GM08714 (cell line): ENCODE results near the gene METTL27.
"Not testable (repeated sequence)": the region's sequence is repeated elsewhere in the genome, so short reads cannot be mapped to it uniquely, and the experiment has no call there.

Experiments used
- H3K4me3 ChIP-seq: fragments of 200-500 bp; sonication (Bioruptor generic); 2 replicates; pipeline ENCODE4 v1.5.1; 2014; ENCODE audit warnings: mild to moderate bottlenecking, low read length, inconsistent platforms
- ZNF274 ChIP-seq: IDR thresholded peaks from 2 replicates; pipeline ENCODE4 v1.6.1; 2012; ENCODE audit warnings: mild to moderate bottlenecking, low read depth, low read length

METTL27 gene, protein sequence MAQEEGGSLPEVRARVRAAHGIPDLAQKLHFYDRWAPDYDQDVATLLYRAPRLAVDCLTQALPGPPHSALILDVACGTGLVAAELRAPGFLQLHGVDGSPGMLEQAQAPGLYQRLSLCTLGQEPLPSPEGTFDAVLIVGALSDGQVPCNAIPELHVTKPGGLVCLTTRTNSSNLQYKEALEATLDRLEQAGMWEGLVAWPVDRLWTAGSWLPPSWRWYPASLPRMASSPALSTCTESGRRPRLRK

DNA sequence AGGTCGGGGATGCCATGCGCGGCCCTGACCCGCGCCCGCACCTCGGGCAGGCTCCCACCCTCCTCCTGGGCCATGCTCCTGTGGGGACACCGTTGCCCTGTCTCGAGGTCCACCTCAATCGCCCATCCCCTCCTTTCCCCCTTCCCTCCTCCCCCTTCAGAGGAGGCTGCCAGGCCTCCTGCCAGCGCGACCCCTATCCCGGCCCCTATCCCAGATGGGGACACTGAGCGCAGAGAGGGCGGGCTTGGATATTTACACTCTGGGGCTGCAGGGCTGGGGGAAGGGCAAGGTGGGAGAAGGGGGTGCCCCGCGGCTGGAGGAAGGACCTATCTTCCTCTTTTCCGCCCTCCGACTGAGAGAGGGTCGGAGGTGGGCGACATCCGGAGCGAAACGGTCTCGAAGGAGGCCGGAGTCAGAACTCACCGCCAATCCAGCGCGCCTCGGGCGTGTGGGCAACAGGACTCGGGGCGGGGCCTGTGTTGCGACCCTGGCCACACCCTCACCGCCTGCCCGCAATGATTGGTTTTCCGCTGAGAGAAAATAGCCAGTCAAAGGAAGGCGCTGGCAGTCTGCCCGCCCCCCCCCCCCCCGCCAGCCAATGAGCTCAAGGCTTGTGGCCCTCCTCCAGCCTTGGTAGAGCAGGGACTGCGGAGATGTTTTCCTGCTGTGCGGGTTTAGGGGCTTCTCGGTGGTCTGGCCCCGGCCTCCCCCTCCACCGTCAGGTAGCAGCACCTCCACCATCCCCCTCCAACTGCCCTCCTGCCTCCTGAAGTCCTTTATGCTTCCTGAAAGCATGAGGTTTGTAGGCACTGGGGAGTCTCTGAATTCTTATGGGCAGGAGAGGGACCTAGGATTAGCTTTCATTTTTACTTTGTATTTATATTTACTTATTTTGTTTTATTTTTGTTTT, at the start of gene METTL27:
METTL27 (minus strand) TSS at position 450 of the 910 bp plus-strand sequence; CDS start at position 74, 376 bp downstream.
- TF ChIP-seq ZNF274 = no peak

DNA sequence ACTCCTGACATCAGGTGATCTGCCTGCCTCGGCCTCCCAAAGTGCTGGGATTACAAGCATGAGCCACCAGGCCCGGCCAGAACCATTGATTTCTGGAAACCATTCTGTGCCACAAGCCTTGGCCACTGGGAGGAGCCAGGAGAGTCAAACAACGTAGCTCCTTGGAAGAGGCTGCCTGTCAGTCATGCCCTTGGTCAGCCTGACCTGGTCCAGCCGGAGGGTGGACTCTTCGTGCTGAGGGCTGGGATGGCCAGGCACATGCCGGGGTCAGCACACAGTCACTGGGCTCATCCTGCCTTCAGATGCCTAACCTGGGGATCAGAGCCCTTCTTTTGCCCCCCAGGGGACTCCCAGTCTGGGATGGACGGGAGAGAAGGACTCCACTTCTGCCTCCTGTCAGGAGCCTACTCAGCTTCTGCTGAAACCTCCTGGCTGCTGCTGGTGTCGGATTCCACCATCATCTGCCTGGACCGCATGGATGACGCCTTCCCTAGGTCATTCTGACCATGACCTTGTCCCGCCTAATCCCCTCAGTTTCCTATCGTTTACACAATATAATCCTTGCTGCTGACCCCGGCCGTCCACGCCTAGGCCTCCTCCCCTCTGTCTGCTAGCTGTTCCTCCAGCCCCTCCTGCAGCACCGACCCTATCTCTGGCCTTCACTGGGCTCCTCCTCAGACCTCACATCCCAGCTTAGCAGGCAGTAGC, 49.0 kb upstream of the METTL27 start:
- TF ChIP-seq ZNF274 = no peak
- no peak overlapping the region for H3K4me3 ChIP-seq

More for the DNA sequence above, at the start of gene METTL27:
- peak within 1 kb of the TSS; percentile 80 for H3K4me3 ChIP-seq

- H3K4me3 ChIP-seq = no peak overlapping the region
- no peak for TF ChIP-seq ZNF274
Observed at GRCh38 chr7:73890555-73891147, 48.3 kb upstream of the METTL27 start.

- H3K4me3 ChIP-seq = no peak overlapping the region
- no peak for TF ChIP-seq ZNF274
Observed at GRCh38 chr7:73888959-73889358, 46.6 kb upstream of the METTL27 start.

DNA sequence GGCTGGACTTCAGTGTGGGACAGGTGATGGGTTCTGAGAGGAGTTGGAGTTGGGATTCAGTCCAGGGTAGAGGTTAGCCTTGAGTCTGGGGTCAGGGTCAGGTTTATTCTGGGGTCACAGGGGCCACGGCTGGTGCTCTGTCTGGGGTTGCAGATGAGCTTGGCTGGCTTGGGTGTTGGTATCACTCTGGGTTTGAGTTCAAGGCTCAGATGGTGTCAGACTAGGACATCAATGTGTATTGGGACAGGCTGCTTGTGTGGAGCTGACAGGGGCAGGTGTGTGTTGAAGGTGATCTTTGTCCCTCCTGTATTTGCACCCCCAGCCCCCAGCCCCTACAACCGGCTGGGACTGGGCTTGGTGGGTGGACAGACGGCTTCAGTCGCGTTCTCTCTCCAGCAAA, 45.4 kb upstream of the METTL27 start:
- TF ChIP-seq ZNF274 = no peak
- H3K4me3 ChIP-seq = no peak overlapping the region

- TF ChIP-seq ZNF274 = no peak
- H3K4me3 ChIP-seq = no peak overlapping the region
Observed at GRCh38 chr7:73885975-73886798, 43.9 kb upstream of the METTL27 start.

DNA sequence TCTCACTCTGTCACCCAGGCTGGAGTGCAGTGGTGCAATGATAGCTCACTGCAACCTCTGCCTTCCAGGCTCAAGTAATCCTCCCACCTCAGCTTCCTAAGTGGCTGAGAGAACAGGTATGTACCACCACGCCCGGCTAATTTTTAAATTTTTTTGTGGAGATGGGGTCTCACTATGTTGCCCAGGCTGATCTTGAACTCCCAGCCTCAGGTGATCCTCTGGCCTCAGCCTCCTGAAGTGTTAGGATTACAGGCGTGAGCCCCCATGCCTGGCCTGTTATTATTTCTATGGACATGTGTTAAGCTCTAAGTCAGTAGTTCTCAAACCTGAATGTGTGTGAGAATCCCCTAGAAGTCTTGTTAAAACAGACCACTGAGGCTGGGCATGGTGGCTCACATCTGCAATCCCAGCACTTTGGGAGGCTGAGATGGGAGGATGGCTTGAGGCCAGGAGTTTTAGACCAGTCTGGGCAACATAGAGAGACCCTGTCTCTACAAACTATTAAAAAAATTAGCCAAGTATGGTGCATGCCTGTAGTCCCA, 43.2 kb upstream of the METTL27 start:
- H3K4me3 ChIP-seq = no peak overlapping the region
- TF ChIP-seq ZNF274 = no peak

- H3K4me3 ChIP-seq = not testable (repeated sequence)
Observed at GRCh38 chr7:73884867-73885422, 42.6 kb upstream of the METTL27 start.

DNA sequence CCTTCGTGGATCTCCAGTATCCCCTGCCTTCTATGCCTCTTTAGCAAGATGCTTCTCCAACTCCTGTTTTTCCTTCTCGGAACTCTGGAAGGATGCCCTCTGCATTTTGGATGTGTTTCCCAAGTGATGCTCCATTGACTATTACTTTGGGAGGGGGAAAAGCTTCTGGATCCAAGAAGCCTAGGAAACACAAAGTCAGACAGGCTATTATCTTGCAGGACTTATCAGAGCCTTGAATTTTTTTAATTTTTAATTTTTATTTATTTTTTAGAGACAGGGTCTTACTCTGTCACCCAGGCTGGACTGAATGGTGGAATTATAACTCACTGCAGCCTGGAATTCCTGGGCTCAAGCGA, 39.7 kb upstream of the METTL27 start:
- no peak for TF ChIP-seq ZNF274
- no peak overlapping the region for H3K4me3 ChIP-seq

GRCh38 chr7:73881352-73882046, 39.2 kb upstream of the METTL27 start:
- H3K4me3 ChIP-seq = no peak overlapping the region
- TF ChIP-seq ZNF274 = no peak

DNA sequence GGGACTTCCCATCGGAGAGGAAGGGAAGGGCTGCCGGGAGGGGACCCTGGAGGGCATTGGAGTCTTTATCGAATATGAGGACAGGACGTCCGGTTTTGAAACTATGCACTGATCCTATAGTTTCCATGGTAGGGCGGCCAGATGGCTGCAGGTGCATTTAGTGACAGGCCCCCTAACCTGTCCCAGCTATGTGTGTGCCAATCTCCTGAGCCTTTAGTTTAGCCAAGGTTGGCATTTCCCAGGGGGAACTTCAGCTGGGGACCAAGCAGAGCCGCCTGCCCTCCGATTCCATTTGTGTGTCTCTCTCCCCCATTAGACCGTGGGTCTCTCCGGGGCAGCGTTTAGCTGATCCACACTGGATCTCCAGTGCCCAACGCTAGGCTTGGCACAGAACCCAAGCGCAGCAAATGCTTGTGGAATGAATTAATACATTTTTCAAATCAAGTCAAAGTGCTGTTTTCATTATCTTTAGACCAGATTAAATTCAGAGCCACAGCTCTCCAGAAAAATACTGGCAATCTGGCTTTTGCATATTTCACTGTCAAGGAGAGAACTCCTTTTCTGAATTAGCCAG, 38.5 kb upstream of the METTL27 start:
- no peak overlapping the region for H3K4me3 ChIP-seq
- TF ChIP-seq ZNF274 = no peak

DNA sequence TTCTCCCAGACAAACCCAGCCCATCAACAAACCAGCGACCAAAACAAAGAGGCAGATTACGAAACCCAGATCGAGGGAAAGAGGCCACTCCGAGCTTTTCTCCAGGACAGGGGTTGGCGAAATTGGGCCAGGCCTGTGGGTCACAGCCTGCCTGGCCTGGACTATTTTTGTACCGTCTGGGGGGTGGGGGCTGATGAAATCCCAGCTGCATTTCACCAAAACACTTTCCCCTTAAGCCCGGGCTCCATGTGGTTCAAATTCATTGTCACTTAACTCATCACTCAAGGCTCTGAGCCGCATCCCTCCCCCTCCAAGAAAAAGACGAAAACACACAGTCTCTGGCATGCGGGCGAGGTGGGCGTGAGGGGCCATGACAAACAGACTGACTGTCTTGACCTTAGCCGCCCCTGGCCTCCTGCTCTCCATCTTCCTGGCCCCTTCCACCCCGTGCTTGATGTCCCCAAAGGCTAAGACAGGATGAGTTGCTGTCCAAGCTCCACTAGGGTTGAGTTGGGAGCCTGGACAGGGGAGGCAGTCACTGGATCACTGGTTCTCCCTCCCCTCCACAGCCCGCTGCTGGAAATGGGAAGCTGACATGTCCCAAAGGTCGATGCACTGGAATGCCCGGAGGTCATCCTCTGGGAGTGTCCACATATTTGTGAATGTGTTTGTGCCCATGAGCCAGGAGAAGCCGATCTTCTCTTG, 37.8 kb upstream of the METTL27 start:
- no peak for TF ChIP-seq ZNF274
- no peak overlapping the region for H3K4me3 ChIP-seq
